Measurements from ENCODE around the gene KLRF2.

KLRF2 gene

DNA sequence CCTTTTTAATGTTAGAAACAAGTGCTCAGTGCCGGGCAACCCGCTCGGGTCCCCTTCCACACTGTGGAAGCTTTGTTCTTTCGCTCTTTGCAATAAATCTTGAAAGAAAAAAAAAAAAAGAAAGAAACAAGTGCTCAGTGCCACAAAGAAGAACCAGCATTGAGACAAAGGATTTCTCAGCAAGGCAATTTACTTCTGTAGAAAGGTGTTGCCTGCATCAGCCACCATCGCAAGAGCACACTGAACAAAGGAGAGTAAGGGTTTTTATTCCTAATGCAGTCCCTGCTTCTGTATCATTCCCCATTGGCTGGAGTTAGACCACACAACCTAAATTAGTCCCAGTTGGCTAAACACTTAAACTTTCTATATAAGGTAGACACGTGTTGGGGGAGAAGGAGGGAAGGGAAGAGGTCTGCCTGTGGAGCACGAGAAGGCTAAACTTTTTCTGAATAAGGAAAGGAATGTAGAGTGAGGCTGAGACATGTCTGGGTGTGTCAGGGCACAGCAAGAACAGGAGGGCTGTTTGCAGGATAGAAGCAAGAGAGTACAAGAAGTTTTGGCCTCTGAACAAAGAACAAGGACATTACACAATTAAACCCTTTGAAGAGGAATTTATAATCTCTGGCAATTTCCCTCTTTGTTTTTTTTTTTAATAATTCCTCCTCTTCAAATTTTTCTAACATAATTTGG, 21.4 kb downstream of the KLRF2 start:
- TF ChIP-seq, protein P1, sequence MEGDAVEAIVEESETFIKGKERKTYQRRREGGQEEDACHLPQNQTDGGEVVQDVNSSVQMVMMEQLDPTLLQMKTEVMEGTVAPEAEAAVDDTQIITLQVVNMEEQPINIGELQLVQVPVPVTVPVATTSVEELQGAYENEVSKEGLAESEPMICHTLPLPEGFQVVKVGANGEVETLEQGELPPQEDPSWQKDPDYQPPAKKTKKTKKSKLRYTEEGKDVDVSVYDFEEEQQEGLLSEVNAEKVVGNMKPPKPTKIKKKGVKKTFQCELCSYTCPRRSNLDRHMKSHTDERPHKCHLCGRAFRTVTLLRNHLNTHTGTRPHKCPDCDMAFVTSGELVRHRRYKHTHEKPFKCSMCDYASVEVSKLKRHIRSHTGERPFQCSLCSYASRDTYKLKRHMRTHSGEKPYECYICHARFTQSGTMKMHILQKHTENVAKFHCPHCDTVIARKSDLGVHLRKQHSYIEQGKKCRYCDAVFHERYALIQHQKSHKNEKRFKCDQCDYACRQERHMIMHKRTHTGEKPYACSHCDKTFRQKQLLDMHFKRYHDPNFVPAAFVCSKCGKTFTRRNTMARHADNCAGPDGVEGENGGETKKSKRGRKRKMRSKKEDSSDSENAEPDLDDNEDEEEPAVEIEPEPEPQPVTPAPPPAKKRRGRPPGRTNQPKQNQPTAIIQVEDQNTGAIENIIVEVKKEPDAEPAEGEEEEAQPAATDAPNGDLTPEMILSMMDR (conservative IDR thresholded peaks at IDR 0.05; ENCODE audit: low read length) = no peak
- no peak for DNase-seq (ENCODE audit: low read depth)
- no peak overlapping the region for H3K4me3 ChIP-seq (ENCODE audit: low read length)

DNA sequence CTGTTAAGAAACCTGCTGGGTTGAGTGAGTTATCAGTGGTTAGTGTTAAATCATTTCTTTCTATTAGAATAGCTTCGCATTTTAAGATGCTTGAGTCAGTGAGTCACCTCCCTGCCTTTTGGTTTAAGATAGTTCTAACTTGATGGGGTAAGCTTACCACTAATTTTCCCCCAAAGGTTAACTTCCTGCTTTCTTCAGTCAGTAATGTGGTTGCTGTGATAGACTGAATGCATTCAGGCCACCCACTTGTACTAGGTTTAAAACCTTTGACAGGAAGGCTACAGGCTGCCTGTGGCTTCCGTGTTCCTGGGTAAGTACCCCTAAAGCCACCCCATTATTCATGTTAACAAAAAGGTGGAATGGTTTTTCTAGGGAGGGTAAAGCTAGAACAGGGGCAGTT, 25.6 kb downstream of the KLRF2 start:
- DNase-seq (ENCODE audit: low read depth) = no peak
- TF ChIP-seq, protein P1 (conservative IDR thresholded peaks at IDR 0.05; ENCODE audit: low read length) = no peak
- no peak overlapping the region for H3K4me3 ChIP-seq (ENCODE audit: low read length)

DNA sequence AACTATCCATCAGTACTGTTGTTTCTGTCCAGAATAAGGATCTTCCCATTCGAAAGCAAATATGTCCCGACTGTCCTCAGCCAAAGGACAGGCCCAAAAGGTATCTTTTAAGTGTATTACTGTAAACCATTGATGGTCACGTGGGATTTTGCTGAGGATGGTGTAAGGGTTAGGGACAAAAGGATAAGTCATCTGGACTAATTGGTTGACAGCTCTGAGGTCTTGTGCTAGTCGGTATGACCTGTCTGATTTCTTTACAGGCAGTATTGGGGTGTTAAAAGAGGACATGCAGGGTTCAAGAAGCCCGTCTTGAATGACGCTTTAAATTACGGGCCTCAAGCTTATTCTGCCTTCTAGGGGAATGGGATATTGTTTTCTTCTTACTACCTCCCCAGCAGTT, 26.5 kb downstream of the KLRF2 start:
- DNase-seq (ENCODE audit: low read depth) = no peak
- H3K4me3 ChIP-seq (ENCODE audit: low read length) = no peak overlapping the region
- TF ChIP-seq, protein P1 (conservative IDR thresholded peaks at IDR 0.05; ENCODE audit: low read length) = no peak

DNA sequence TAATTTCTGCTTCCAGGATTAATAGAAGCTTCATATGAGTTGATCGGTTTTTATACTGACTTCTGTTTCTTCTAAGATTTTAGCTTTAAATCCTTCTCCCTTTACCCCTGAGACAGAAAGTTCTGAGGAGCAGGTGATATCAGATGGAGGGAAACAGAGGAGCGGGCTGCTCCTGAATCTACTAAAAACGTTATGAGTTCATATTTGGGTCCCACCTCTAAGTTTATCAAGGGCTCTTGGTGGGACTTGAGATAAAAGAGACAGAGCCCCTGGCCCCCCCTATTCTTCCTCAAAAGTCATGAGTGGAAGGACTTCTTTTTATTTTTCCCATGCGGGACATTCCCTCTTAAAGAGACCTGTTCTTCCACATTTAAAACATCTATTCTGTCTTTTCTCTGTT, 27.1 kb downstream of the KLRF2 start:
- no peak for DNase-seq (ENCODE audit: low read depth)
- no peak overlapping the region for H3K4me3 ChIP-seq (ENCODE audit: low read length)
- TF ChIP-seq, protein P1 (conservative IDR thresholded peaks at IDR 0.05; ENCODE audit: low read length) = no peak

DNA sequence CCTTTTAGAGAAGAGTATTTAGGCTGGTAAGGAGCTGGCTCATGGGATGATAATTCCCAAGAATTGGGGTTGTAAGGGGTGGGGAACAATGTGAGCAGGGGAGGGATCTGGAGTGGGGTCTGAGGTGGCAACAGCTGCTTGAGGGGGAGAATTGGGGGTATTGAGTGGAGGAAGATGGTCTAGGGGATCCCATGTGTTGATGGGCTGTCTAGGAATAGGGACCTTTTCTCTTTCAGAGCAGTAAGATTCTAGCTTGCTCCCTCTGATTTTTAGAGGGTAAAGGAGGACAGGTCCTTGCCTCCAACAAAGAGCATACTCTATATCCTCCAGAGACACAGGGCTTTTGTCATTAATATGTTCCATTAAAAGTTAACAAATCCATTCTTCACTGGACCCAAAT, 28.4 kb downstream of the KLRF2 start:
- no peak for DNase-seq (ENCODE audit: low read depth)
- no peak overlapping the region for H3K4me3 ChIP-seq (ENCODE audit: low read length)
- TF ChIP-seq, protein P1 (conservative IDR thresholded peaks at IDR 0.05; ENCODE audit: low read length) = no peak

DNA sequence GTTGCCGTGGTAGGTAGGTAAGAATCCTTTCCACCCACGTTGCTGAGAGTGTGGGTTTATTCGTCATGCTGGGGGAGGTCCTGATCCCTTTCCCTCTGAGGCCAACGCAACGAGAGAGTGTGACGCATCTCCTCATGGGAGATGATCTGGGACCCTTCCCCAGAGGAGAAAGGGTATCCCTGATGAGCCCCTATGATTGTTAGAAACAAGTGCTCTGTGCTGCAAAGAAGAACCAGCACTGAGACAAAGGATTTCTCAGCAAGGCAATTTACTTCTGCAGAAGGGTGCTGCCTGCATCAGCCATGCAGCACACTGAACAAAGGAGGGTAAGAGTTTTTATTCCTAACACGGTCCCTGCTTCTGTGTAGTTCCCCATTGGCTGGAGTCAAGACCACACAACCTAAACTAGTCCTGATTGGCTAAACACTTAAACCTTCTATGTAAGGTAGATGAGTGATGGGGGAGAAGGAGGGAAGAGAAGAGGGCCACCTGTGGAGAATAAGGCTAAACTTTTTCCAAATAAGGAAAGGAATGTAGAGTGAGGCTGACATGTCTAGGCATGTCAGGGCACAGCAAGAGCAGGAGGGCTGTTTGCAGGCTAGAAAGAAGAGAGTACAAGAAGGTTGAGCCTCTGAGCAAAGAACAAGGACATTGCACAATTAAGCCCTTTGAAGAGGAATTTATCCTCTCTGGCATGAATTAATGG, 29.6 kb downstream of the KLRF2 start:
- DNase-seq (ENCODE audit: low read depth) = peak; percentile 52
- TF ChIP-seq, protein P1 (conservative IDR thresholded peaks at IDR 0.05; ENCODE audit: low read length) = no peak
- no peak overlapping the region for H3K4me3 ChIP-seq (ENCODE audit: low read length)

DNA sequence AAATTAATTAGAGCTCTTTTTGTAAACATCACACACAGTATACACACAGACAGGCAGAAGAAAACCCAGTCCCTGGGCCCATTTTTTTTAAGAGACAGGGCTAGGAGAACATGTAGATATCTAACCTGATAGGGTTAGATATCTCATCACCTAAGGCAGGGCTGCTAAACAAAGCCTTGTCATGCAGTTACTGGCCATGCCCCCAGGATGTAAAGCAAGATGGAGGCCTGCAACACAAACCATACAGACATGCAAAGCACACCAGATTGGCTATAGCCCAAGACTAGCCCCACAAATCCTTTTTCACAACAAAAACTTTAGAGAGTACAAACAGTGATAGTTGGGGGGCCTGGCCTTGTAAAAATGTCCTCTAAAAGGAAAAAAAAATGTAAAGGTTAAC, 30.4 kb downstream of the KLRF2 start:
- H3K4me3 ChIP-seq (ENCODE audit: low read length) = no peak overlapping the region
- TF ChIP-seq, protein P1 (conservative IDR thresholded peaks at IDR 0.05; ENCODE audit: low read length) = no peak
- no peak for DNase-seq (ENCODE audit: low read depth)
